HepG2 (cell line): ENCODE measurements around the gene SYVN1. TPM values are rescaled to one million over a fixed set of nuclear protein-coding genes. Genes with fewer than 3 reads are reported as not detected.

Experiments used
- BORCS8-MEF2B ChIP-seq: sonication (generic); formaldehyde crosslinking; IDR thresholded peaks from 2 replicates; pipeline ENCODE4 v1.8.0; 2022; ENCODE audit warnings: mild to moderate bottlenecking, missing genetic modification reagents
- CEBPG ChIP-seq: IDR thresholded peaks from 2 replicates; pipeline ENCODE4 v1.6.1; 2016
- FOXA3 ChIP-seq: IDR thresholded peaks from 2 replicates; pipeline ENCODE4 v1.6.1; 2016; ENCODE audit warnings: missing genetic modification reagents, missing compliant biosample characterization
- HOXA9 ChIP-seq: sonication (generic); formaldehyde crosslinking; IDR thresholded peaks from 2 replicates; pipeline ENCODE4 v1.8.1; 2022; ENCODE audit warnings: missing genetic modification reagents, mild to moderate bottlenecking, moderate library complexity, borderline replicate concordance
- NCOA2 ChIP-seq: sonication (generic); formaldehyde crosslinking; IDR thresholded peaks from 2 replicates; pipeline ENCODE4 v1.8.0; 2022; ENCODE audit warnings: inconsistent platforms
- PTBP1 ChIP-seq: fragments of 200-400 bp; formaldehyde crosslinking; IDR thresholded peaks from 2 replicates; pipeline ENCODE4 v1.6.1; 2018; ENCODE audit warnings: low read length, low read depth; ENCODE audit not compliant: poor library complexity, severe bottlenecking
- RARG ChIP-seq: sonication (generic); formaldehyde crosslinking; IDR thresholded peaks from 2 replicates; pipeline ENCODE4 v1.4.0; 2020; ENCODE audit warnings: low read depth, mild to moderate bottlenecking, missing genetic modification reagents
- RNF2 ChIP-seq: fragments of 450-650 bp; conservative IDR thresholded peaks from 2 replicates; pipeline ENCODE4 v1.6.1; 2016; ENCODE audit warnings: low read depth
- SMC3 ChIP-seq: IDR thresholded peaks from 2 replicates; pipeline ENCODE4 v1.6.1; 2011; ENCODE audit warnings: low read length, improper control_type of control experiment
- SOX13 ChIP-seq, 3 experiments: fragments of 450-650 bp in 1 of 3; sonication (generic) in 1 of 3; formaldehyde crosslinking in 1 of 3; IDR thresholded peaks in 2 of 3; conservative IDR thresholded peaks in 1 of 3; 2 replicates each; pipeline versions ENCODE4 v1.5.0 to v1.6.1; 2016 to 2020; ENCODE audit warnings: antibody characterized with exemption in 1 of 3, mild to moderate bottlenecking in 1 of 3, missing compliant biosample characterization in 1 of 3, missing genetic modification reagents in 1 of 3, moderate library complexity in 1 of 3
- ZNF33B ChIP-seq: sonication (generic); formaldehyde crosslinking; IDR thresholded peaks from 2 replicates; pipeline ENCODE4 v1.5.1; 2020; ENCODE audit warnings: mild to moderate bottlenecking, missing genetic modification reagents
- ZNF383 ChIP-seq: sonication (generic); formaldehyde crosslinking; IDR thresholded peaks from 2 replicates; pipeline ENCODE4 v1.4.0; 2020; ENCODE audit warnings: missing genetic modification reagents, mild to moderate bottlenecking, borderline replicate concordance
- ZNF501 ChIP-seq: sonication (generic); formaldehyde crosslinking; IDR thresholded peaks from 2 replicates; pipeline ENCODE4 v1.5.1; 2020; ENCODE audit warnings: mild to moderate bottlenecking, moderate library complexity, missing genetic modification reagents
- ZNF589 ChIP-seq: sonication (generic); formaldehyde crosslinking; conservative IDR thresholded peaks from 2 replicates; pipeline ENCODE4 v1.8.0; 2022; ENCODE audit warnings: mild to moderate bottlenecking, moderate library complexity, missing genetic modification reagents
- ZNF644 ChIP-seq: IDR thresholded peaks from 2 replicates; pipeline ENCODE4 v1.6.1; 2016; ENCODE audit warnings: low read depth
- ZNF839 ChIP-seq: sonication (generic); formaldehyde crosslinking; IDR thresholded peaks from 2 replicates; pipeline ENCODE4 v1.4.0; 2020; ENCODE audit warnings: missing genetic modification reagents, mild to moderate bottlenecking, borderline replicate concordance
- polyA plus RNA-seq, 8 experiments: library from polyadenylated mRNA; depleted of rRNA in 3 of 8; stranded (reverse) in 7 of 8; unstranded in 1 of 8; fragments of >200 nt; fragmentation: Illumina TruSeq in 4 of 8; extraction: Trizol in 4 of 8; gene quantifications; 2 replicates each; pipeline versions ENCODE4 v1.2.1 to v1.2.3, GENCODE V29; 2011 to 2016; ENCODE audit warnings: low read depth in 4 of 8, missing spikeins in 1 of 8, mixed read lengths in 1 of 8; ENCODE audit not compliant: insufficient read depth in 1 of 8
- total RNA-seq, 5 experiments: library from RNA; depleted of rRNA; stranded (reverse); fragments of >200 nt; fragmentation: Illumina TruSeq; extraction: Trizol; gene quantifications; 2 replicates each; pipeline ENCODE4 v1.2.3, GENCODE V29; 2016; ENCODE audit warnings: low read depth in 1 of 5
- TF ChIP-seq, protein P1 (sequence below): IDR thresholded peaks from 2 replicates; pipeline ENCODE4 v1.6.1; 2016; ENCODE audit warnings: control low read depth
- TF ChIP-seq, protein P2 (sequence below): sonication (generic); formaldehyde crosslinking; IDR thresholded peaks from 2 replicates; pipeline ENCODE4 v1.8.1; 2022; ENCODE audit warnings: low read depth, mild to moderate bottlenecking, missing genetic modification reagents
- TF ChIP-seq, protein P3 (sequence below): sonication (generic); formaldehyde crosslinking; IDR thresholded peaks from 2 replicates; pipeline ENCODE4 v1.5.1; 2020; ENCODE audit warnings: mild to moderate bottlenecking, missing genetic modification reagents, borderline replicate concordance
- TF ChIP-seq, protein P4 (sequence below): sonication (generic); formaldehyde crosslinking; IDR thresholded peaks from 2 replicates; pipeline ENCODE4 v1.4.0; 2020; ENCODE audit warnings: missing genetic modification reagents; ENCODE audit errors: not compliant biosample characterization
- TF ChIP-seq, protein P5 (sequence below): sonication (generic); formaldehyde crosslinking; IDR thresholded peaks from 2 replicates; pipeline ENCODE4 v1.4.0; 2020; ENCODE audit warnings: mild to moderate bottlenecking, missing genetic modification reagents

Gene SYVN1
- total and polyA plus RNA-seq, 2 of the 13 experiments (the other 11 are each of a cell fraction or from before 2014, with no cell fraction given), result 10.3 to 22.5 TPM

DNA sequence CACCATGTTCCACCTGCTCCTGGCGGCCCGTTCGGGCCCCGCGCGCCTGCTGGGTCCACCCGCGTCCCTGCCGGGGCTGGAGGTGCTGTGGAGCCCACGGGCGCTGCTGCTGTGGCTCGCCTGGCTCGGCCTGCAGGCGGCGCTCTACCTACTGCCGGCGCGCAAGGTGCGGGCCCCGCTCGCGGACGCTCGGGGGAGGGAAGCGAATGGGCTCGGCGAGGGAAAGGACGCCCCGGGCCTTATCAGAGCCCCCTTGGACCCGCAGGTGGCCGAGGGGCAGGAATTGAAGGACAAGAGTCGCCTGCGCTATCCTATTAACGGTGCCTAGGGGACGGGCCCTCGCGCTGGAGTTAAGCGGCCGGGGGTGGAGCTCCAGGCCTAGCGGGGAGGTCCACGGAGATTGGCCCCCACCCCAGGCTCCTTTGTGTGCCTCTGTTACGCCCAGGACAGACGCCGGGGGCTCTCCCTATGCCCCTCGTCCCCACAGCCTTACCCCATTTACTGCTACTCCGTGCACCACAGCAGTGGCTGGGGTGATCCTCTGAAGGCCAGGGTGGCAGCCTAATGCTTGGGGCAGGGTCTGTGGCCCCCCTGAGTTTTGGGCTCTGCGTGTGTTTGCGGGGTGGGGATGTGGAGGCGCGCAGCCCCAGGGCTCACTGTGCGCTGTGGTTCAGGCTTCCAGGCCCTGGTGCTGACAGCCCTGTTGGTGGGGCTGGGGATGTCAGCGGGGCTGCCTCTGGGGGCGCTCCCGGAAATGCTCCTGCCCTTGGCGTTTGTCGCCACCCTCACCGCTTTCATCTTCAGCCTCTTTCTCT, 21.6 kb downstream of the SYVN1 start (continued):
- TF ChIP-seq ZNF501 (CRISPR knock-in tag) (no peak), ZNF383 (no peak), ZNF839 (CRISPR knock-in tag) (no peak), PTBP1 (no peak), ZNF589 (CRISPR knock-in tag) (peak; percentile 38; the same call in 1 of the 2 replicates), NCOA2 (0 out of 2 replicates have a peak, but pooled peaks have one; percentile 17), ZNF33B (CRISPR knock-in tag) (no peak), CEBPG (no peak), SMC3 (no peak), HOXA9 (CRISPR knock-in tag) (peak; percentile 71; the same call in 1 of the 2 replicates), ZNF644 (no peak), BORCS8-MEF2B (CRISPR knock-in tag) (no peak), RNF2 (no peak), RARG (CRISPR knock-in tag) (no peak), FOXA3 (CRISPR knock-in tag) (peak; percentile 18), SOX13 (IDR thresholded peaks at IDR 0.05) (no peak), SOX13 (CRISPR knock-in tag; conservative IDR thresholded peaks at IDR 0.05 in 1 of 2, IDR thresholded peaks at IDR 0.05 in 1 of 2) (0 out of 4 replicates have a peak, but pooled peaks of 1 of the 2 experiments have one; percentile 6)
- TF ChIP-seq, protein P1, sequence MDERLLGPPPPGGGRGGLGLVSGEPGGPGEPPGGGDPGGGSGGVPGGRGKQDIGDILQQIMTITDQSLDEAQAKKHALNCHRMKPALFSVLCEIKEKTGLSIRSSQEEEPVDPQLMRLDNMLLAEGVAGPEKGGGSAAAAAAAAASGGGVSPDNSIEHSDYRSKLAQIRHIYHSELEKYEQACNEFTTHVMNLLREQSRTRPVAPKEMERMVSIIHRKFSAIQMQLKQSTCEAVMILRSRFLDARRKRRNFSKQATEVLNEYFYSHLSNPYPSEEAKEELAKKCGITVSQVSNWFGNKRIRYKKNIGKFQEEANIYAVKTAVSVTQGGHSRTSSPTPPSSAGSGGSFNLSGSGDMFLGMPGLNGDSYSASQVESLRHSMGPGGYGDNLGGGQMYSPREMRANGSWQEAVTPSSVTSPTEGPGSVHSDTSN (CRISPR knock-in tag), result no peak
- TF ChIP-seq, protein P2, sequence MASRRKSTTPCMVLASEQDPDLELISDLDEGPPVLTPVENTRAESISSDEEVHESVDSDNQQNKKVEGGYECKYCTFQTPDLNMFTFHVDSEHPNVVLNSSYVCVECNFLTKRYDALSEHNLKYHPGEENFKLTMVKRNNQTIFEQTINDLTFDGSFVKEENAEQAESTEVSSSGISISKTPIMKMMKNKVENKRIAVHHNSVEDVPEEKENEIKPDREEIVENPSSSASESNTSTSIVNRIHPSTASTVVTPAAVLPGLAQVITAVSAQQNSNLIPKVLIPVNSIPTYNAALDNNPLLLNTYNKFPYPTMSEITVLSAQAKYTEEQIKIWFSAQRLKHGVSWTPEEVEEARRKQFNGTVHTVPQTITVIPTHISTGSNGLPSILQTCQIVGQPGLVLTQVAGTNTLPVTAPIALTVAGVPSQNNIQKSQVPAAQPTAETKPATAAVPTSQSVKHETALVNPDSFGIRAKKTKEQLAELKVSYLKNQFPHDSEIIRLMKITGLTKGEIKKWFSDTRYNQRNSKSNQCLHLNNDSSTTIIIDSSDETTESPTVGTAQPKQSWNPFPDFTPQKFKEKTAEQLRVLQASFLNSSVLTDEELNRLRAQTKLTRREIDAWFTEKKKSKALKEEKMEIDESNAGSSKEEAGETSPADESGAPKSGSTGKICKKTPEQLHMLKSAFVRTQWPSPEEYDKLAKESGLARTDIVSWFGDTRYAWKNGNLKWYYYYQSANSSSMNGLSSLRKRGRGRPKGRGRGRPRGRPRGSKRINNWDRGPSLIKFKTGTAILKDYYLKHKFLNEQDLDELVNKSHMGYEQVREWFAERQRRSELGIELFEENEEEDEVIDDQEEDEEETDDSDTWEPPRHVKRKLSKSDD (CRISPR knock-in tag), result no peak
- TF ChIP-seq, protein P3, sequence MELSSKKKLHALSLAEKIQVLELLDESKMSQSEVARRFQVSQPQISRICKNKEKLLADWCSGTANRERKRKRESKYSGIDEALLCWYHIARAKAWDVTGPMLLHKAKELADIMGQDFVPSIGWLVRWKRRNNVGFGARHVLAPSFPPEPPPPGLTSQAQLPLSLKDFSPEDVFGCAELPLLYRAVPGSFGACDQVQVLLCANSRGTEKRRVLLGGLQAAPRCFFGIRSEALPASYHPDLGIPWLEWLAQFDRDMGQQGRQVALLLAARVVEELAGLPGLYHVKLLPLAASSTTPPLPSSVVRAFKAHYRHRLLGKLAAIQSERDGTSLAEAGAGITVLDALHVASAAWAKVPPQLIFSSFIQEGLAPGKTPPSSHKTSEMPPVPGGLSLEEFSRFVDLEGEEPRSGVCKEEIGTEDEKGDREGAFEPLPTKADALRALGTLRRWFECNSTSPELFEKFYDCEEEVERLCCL, result no peak
- TF ChIP-seq, protein P4, sequence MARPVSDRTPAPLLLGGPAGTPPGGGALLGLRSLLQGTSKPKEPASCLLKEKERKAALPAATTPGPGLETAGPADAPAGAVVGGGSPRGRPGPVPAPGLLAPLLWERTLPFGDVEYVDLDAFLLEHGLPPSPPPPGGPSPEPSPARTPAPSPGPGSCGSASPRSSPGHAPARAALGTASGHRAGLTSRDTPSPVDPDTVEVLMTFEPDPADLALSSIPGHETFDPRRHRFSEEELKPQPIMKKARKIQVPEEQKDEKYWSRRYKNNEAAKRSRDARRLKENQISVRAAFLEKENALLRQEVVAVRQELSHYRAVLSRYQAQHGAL (CRISPR knock-in tag), result no peak
- TF ChIP-seq, protein P5, sequence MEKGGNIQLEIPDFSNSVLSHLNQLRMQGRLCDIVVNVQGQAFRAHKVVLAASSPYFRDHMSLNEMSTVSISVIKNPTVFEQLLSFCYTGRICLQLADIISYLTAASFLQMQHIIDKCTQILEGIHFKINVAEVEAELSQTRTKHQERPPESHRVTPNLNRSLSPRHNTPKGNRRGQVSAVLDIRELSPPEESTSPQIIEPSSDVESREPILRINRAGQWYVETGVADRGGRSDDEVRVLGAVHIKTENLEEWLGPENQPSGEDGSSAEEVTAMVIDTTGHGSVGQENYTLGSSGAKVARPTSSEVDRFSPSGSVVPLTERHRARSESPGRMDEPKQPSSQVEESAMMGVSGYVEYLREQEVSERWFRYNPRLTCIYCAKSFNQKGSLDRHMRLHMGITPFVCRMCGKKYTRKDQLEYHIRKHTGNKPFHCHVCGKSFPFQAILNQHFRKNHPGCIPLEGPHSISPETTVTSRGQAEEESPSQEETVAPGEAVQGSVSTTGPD (CRISPR knock-in tag), result no peak
